IPS-18c (cell line): ENCODE results near the gene TMPRSS5.
"Not testable (repeated sequence)": the region's sequence is repeated elsewhere in the genome, so short reads cannot be mapped to it uniquely, and the experiment has no call there.

Experiments
- H3K4me3 ChIP-seq: 2 replicates; pipeline ENCODE4 v1.7.0; 2013; ENCODE audit warnings: low read depth, mild to moderate bottlenecking, low read length, moderate library complexity; ENCODE audit not compliant: insufficient read depth
- H3K9me3 ChIP-seq: one replicate; pipeline ENCODE4 v1.6.1; 2013; ENCODE audit warnings: mild to moderate bottlenecking, low read length, moderate library complexity; ENCODE audit not compliant: control insufficient read depth, insufficient read depth

The TMPRSS5 gene

DNA sequence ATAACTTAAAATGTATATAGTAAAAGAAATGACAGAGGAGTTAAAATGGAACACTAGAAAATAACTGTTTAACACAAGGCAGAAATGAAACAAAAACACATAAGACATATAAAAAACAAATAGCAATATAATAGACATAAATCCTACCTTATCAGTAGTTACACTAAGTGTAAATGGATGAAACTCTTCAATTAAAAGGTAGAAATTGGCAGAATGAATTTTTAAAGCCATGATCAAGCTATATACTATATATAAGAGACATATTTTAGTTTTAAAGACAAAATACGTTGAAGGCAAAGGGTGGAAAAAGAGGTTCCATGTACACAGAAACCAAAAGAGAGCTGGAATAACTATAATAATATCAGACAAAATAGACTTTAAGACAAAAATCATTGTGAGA is 4.9 kb upstream of the TMPRSS5 start:
- H3K9me3 ChIP-seq: no peaks in the 10 kb centered on the region
- no peak overlapping the region for H3K4me3 ChIP-seq

DNA sequence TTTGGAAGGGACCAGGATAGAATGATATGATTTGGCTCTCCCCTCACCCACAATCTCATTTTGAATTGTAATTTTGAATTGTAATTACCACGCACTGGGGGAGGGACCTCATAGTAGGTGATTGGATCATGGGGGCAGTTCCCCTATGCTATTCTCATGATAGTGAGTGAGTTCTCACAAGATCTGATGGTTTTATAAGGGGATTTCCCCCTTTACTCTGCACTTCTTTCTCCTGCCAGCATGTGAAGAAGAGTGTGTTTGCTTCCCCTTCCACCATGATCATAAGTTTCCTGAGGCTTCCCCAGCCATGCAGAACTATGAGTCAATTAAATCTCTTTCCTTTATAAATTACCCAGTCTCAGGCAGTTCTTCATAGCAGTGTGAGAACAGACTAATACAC is 2.6 kb downstream of the TMPRSS5 start:
- not testable (repeated sequence) for H3K4me3 ChIP-seq, H3K9me3 ChIP-seq

GRCh38 chr11:113701491-113701890 is 4.6 kb downstream of the TMPRSS5 start:
- H3K9me3 ChIP-seq: no peaks in the 10 kb centered on the region
- no peak overlapping the region for H3K4me3 ChIP-seq

GRCh38 chr11:113698515-113698914 is 7.6 kb downstream of the TMPRSS5 start:
- peaks cover 2% of the 10 kb centered on the region for H3K9me3 ChIP-seq
- no peak overlapping the region for H3K4me3 ChIP-seq

GRCh38 chr11:113697756-113698407 is 8.2 kb downstream of the TMPRSS5 start:
- Histone ChIP-seq H3K9me3 (peaks cover 2% of the 10 kb centered on the region), H3K4me3 (no peak overlapping the region)

DNA sequence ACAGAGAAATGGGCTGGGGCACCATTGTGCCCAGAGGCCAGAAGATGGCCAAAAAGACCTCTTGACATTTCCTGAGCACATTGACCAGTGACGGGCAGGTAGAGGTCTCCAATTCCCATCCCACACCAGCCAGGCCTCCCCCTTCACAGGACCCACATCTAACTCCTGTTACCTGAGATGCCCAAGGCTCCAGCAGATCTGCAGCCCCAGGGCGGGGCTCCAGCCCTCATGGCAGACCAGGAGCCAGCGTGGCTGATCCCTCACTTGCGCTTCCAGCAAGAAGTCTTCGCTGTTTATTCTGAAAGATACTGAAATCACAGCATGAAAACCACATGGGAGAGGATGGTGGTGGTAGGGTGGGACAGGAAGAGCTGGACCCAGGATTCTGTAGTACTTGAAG is 9.0 kb downstream of the TMPRSS5 start:
- no peak overlapping the region for H3K4me3 ChIP-seq
- H3K9me3 ChIP-seq: peaks cover 2% of the 10 kb centered on the region

GRCh38 chr11:113695207-113695606 is 10.9 kb downstream of the TMPRSS5 start:
- peaks cover 2% of the 10 kb centered on the region for H3K9me3 ChIP-seq
- H3K4me3 ChIP-seq: no peak overlapping the region

GRCh38 chr11:113694390-113694789 is 11.7 kb downstream of the TMPRSS5 start:
- H3K9me3 ChIP-seq: peaks cover 2% of the 10 kb centered on the region

GRCh38 chr11:113693030-113693429 is 13.1 kb downstream of the TMPRSS5 start:
- peaks cover 2% of the 10 kb centered on the region for H3K9me3 ChIP-seq
- H3K4me3 ChIP-seq: no peak overlapping the region

More at GRCh38 chr11:113694390-113694789, 11.7 kb downstream of the TMPRSS5 start:
- H3K4me3 ChIP-seq: no peak overlapping the region

DNA sequence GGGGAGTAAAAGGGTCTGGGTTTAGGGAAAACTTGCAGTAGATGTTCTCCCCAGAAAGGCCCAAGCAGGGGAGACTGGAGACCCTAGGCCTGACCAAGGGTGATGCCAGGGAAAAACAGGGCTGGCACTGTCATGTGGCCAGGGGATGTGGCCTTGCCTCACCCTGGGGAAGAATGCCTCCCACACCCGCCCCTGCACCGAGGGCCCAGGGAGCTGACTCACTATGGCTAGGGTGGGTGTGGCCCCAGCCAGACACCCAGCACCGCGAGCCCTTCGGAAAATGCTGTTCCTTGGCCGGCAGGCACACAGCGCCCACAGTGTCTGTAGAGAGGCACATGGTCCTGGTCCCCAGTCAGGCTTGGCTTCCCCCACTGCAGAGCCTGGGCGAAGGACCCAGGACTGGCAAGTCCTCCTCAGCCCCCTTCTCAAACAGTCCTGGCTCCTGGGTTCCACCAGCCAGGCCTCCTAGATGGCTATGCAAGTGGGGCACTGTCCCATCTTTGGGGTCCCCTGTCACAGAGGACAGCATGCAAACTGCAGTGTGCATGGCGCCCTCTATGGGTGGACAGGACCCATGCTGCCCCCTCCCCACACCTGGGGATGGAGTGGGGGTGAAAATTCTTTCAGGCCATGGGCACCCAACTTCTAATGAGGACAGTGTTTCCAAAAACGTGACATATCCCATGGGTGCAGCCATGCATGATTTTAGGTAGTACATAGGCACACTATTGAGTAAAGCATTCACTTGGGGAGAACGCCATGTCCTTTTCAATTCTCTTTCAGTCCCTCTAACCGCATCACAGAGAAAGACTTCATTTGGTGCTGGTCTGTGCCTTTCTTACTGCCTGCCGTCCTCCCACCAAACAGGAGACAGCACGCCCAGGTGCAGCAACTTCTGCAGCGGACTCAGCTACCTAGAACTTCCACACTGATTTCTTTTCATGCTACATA is 15.2 kb downstream of the TMPRSS5 start:
- Histone ChIP-seq H3K4me3 (no peak overlapping the region), H3K9me3 (peaks cover 2% of the 10 kb centered on the region)

- H3K9me3 ChIP-seq: no peaks in the 10 kb centered on the region
- H3K4me3 ChIP-seq: no peak overlapping the region
Measured at GRCh38 chr11:113689768-113690618, 16.1 kb downstream of the TMPRSS5 start.

GRCh38 chr11:113685654-113686359 is 20.3 kb downstream of the TMPRSS5 start:
- Histone ChIP-seq H3K4me3 (no peak overlapping the region), H3K9me3 (no peaks in the 10 kb centered on the region)

DNA sequence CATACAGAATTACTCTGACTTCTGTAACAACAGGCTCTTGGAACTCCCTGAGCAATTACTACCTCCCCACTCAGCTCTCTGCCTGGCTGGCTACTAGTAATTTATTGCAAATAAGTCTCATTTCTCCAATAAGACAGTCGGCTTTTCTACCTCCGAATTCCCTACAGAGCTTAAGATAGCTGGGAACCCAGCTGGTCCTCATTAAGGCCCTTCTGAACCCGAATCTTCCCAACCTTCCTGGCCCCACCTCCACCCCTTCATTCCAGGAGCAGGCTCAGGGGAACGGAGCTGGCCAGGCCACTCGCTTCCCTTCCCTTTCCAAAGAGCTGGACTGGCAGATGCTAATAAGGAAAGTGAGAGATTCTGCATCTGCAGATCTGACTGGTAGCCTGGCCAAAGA is 21.6 kb downstream of the TMPRSS5 start:
- H3K4me3 ChIP-seq: no peak overlapping the region
- H3K9me3 ChIP-seq: no peaks in the 10 kb centered on the region

DNA sequence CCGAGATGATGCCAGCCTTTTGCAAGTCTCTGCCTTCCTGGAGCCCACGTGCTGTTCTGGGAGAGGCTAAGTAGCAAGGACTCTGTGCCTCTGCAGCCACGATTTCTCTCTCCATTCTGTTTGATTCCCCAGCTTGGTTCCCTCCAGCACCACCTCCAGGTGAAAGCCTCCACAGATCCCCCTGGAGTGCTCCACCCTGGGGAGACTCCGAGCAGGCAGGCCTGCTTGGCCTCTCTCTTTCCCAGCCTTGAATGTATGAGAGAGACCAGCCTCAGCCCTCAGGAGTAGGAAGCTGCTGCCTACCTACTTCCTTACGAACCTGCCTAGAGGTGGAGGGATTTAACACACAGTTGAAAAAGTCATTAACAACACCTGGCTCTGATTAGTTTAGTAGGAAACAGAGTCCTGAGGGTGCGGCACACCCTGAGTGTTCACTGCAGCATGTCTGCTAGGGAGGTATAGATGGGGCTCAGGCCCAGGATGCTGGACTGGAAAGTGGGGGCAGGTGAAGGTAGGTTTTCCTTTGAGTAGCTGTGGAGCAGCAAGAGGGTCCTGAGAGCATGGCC is 22.5 kb downstream of the TMPRSS5 start:
- Histone ChIP-seq H3K9me3 (no peaks in the 10 kb centered on the region), H3K4me3 (no peak overlapping the region)

GRCh38 chr11:113681711-113682413 is 24.2 kb downstream of the TMPRSS5 start:
- H3K4me3 ChIP-seq: no peak overlapping the region
- no peaks in the 10 kb centered on the region for H3K9me3 ChIP-seq

DNA sequence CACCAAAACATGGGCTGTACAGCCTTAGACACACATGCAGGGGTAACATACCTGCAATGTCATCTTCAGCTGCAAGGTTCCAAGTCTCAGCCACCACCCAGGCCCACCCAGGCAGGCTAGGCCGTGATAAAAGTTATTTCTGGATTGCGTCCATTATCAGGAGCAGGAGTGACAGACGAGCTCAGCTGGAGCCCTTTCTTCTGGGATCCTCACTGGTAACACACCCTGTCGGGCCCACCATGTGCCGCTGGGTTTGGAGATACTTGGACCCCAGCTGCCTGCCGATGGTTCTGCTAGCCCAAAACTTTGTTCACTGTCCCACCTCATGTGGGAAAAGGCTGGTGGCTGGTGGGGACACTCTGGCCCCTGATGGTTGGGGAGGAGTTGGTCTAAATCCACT is 24.8 kb downstream of the TMPRSS5 start:
- H3K4me3 ChIP-seq: no peak overlapping the region
- H3K9me3 ChIP-seq: no peaks in the 10 kb centered on the region
